Measurements from ENCODE around the gene ASTN2.

DNA sequence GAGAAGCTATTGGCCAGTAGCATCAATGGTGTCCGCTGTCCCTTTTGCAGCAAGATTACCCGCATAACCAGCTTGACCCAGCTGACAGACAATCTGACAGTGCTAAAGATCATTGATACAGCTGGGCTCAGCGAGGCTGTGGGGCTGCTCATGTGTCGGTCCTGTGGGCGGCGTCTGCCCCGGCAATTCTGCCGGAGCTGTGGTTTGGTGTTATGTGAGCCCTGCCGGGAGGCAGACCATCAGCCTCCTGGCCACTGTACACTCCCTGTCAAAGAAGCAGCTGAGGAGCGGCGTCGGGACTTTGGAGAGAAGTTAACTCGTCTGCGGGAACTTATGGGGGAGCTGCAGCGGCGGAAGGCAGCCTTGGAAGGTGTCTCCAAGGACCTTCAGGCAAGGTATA is 717.0 kb downstream of the ASTN2 start:
- TF ChIP-seq, protein P1, sequence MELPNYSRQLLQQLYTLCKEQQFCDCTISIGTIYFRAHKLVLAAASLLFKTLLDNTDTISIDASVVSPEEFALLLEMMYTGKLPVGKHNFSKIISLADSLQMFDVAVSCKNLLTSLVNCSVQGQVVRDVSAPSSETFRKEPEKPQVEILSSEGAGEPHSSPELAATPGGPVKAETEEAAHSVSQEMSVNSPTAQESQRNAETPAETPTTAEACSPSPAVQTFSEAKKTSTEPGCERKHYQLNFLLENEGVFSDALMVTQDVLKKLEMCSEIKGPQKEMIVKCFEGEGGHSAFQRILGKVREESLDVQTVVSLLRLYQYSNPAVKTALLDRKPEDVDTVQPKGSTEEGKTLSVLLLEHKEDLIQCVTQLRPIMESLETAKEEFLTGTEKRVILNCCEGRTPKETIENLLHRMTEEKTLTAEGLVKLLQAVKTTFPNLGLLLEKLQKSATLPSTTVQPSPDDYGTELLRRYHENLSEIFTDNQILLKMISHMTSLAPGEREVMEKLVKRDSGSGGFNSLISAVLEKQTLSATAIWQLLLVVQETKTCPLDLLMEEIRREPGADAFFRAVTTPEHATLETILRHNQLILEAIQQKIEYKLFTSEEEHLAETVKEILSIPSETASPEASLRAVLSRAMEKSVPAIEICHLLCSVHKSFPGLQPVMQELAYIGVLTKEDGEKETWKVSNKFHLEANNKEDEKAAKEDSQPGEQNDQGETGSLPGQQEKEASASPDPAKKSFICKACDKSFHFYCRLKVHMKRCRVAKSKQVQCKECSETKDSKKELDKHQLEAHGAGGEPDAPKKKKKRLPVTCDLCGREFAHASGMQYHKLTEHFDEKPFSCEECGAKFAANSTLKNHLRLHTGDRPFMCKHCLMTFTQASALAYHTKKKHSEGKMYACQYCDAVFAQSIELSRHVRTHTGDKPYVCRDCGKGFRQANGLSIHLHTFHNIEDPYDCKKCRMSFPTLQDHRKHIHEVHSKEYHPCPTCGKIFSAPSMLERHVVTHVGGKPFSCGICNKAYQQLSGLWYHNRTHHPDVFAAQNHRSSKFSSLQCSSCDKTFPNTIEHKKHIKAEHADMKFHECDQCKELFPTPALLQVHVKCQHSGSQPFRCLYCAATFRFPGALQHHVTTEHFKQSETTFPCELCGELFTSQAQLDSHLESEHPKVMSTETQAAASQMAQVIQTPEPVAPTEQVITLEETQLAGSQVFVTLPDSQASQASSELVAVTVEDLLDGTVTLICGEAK (IDR thresholded peaks at IDR 0.05), result no peak
- TF ChIP-seq, protein P1 (CRISPR knock-in tag; IDR thresholded peaks at IDR 0.05), result no peak
- no peak for TF ChIP-seq CHD4 (IDR thresholded peaks at IDR 0.05; ENCODE audit: insufficient read depth, insufficient replicate concordance, low read depth, low read length, poor library complexity, severe bottlenecking)
- no peak for TF ChIP-seq ZNF3 (CRISPR knock-in tag; IDR thresholded peaks at IDR 0.05)

Measured in K562 (cell line).